NCI-H1105 treated with DMSO at 0.1 percent for 48 hours (cell line): ENCODE results near the gene DHX58.

Experiments
- DNase-seq: peaks from one replicate; lab custom pipeline; 2025; lab: John Stamatoyannopoulos, UW

The DHX58 gene

DNA sequence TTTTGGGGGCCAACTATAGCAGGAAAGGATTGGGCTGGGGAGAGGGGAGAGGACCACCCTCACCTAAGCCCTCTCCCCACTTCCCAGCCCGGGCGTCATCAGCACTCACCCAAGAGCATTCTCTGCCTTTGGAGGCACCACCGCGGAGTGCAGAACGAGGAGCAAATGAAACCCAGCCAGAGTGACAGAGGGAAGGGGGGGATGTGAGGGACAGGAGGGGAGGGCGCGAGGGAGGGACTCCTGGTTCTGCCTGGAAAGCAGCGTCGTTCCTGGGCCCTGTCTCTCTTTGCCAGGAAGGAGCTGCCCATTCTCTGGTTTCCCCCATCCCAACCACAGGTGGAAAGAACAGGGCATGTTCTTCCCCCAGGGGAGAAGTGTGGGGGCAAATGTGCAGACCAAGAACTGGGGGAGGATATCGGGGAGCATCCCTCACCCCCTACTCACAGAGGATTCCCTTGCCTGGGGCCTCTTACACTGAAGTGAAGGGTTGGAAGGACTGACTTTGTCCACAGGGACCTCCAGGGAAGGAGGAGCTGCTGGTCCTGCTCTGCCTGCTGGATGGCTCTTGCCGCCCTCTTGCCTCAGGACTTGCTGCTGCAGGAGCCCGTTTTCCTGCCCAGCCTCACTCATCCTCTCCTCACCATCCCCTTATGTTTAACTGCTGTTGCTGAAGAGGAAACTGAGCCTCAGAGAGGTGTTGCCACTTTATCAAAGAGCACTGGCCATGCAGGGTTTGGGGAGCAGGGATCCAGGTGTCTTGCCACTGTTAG lies 58.6 kb downstream of the DHX58 start:
- no peak for DNase-seq

GRCh38 chr17:42052346-42052877 lies 60.1 kb downstream of the DHX58 start:
- no peak for DNase-seq

DNA sequence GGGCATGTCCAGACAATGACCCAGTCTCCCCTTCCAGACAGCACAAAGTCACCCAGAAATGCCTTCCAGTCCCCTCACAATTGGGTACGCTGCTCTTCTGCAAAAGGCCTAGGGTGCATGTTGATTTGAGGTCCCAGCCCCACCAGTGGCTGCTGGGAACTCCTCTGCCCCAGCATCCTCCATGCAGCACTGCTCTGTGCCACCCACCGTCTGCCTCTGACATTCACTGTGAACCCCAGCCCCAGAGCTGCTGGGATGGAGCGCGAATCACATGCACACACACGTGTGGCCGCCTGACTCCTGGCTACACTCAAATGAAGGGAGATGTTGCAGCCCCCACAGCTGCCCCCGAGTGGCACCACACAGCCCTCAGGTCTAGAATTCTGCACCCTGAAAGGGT lies 60.9 kb downstream of the DHX58 start:
- no peak for DNase-seq
